Measurements from ENCODE around the gene FUT8.

Gene FUT8

DNA sequence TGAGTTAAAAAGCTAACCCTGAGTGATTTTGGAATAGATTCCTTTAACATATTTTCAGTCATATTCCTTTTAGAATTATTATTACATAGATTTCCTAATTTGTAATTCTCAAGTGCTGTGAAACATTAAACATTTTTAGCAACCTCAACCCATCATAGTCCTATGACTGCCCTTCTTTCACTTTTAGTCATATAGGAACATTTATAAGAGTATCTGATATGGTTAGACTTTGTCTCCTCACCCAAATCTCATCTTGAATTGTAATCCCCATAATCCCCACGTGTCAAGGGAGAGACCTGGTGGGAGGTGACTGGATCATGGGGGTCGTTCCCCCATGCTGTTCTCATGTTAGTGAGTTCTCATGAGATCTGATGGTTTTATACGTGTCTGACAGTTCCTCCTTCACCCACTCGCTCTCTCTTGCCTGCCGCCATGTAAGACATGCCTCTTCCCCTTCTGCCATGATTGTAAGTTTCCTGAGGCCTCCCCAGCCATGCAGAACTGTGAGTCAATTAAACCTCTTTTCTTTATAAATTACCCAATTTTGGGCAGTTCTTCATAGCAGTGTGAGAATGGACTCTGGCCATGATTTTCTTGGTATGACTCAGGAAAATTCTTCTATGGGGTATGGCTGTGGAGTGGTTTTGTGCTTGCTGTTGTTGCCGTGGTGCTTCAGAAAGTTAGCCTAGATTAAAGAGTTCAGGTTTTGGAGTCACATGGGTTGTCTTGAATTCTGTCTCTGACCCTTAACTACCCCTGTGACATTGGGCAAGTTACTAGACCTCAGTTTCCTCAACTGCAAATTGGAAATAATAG lies 83.9 kb downstream of the FUT8 start:
- no peak for DNase-seq

DNA sequence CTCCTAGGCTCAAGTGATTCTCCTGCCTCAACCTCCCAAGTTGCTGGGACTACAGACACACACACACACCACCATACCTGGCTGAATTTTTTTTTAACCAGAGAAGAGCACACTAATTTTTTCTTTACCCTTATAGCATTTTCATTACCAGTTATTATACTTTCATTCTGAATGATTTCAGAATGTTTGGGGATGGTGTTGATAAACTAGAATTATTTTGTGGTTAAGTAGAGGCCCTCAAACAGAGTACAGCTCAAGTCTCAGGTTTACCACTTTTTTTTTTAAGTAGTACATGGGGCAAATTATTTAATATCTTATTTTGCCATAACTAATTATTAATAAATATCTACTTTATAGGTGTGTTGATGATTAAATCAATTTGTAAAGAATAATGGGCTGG lies 86.6 kb downstream of the FUT8 start:
- no peak for DNase-seq

DNA sequence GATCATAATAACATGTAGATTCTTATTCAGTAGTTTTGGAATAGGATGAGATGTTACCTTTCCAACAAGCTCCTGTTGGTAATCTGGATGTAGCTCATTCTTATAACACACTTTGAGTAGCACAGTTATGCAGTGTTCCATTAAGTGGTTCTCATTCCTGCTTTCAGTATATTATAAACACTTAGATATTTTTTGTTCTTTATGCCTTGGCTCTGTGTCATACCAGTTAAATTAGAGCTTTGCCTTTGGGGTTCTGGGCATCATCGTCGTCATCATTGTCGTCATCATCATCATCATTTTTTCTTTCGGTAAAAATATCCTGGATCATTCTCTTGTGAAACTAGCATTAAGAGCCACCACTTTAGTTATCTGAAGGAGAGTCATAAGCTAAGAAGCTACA lies 87.5 kb downstream of the FUT8 start:
- DNase-seq: no peak

DNA sequence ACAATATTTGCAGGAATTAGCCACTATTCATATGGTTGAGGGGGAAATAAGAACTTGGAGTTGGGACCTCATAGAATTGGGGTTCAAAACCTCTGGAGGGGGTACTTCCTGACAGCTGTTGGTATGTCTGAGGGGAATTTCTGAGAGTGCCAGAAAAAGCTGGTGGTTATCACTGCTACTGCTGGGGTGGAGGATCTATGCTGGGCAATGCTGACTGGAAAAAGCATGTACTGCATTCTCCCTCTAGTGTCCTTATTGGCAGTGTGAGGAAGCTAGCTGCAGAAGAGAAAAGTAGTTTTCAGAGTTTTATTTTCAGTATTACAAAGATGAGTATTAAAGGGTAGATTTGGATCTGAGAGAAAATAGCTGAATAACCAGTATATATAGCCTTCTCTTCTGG lies 88.8 kb downstream of the FUT8 start:
- DNase-seq: no peak

DNA sequence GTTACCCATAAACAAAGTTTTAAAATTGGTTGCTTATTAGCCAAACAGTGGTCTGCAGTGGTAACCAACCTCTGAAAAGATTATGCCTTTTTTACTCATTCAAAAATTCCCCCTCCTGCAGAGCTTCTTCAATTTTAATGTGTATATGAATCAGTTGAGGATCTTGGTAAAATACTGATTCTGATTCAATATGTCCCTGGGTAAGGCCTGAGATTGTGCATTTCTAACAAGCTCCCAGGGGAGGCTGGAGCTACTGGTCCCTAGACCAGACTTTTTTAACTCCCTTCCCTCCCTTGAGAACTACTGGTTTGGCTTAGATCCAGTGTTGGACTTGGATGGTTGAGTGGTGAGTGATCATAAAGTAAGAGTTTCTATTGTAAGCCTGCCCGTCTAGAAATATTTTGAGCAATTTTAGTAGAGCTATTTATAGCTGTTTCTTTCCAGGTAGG lies 90.2 kb downstream of the FUT8 start:
- no peak for DNase-seq

DNA sequence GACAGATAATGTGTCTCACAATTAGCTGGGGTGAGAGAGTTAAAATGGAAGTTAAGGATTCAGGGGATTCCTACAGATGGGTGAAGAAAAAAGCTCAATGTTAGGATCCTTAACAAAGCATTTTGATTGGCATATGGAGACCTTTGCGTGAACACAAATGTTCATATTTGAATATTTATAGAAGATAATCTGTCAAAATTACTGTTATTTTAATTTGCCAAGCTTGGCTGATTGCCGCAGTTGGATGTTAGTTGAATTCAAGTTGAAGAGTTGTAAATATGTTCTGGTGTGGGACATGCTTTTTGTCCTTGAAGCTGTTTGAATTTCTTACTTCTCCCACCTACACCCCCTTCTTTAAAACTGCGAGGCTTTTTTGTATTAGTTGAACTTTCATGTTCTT lies 91.2 kb downstream of the FUT8 start:
- no peak for DNase-seq

DNA sequence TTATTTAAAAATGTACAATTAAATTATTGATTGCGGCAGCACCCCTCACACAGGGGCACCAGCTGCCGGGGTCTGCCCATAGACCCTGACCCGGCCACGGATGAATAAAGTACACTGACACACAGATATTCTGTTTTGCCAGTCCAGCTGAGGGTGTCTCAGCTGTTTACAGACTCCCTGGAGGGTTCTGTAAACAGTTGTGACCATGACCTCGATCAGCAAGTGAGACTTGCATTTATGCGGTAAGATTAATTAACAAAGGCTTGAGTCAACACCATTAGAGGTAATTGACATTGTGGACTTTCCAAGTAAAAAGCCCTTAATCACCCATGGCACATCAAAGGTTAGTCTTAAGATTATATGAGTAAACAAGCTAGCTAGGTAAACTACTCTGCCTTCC lies 94.3 kb downstream of the FUT8 start:
- DNase-seq: no peak

DNA sequence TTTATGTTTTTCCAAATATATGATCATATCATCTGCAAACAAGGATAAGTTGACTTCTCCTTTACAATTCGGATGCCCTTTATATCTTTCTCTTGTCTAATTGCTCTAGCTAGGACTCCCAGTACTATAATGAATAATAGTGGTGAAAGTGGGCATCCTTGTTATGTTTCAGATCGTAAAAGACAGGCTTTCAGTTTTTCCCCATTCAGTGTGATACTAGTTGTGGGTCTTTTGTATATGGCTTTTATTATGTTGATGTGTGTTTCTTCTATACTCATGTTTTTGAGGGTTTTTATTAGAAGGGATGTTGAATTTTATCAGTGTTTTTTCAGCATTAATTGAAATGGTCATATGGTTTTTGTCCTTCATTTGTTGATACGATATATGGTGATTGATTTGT lies 97.3 kb downstream of the FUT8 start:
- no peak for DNase-seq

DNA sequence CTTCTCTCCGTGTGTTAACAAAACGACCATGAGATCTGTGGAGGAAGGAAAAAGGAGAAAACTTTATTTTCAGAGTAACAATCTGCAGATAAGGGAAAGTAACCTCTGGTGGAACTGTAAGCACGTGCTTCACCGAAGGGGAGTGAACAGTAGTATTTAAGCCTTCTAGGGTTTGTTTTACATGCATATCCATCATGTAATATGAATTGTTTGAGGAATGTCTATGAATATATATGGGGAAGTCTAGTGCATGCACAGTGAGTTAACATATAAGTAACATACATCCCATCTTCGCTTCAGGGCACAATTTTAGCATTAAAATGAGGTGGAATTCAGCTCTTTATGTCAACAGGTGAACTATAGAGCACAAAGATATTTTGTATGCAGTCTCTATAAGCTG lies 101.1 kb downstream of the FUT8 start:
- no peak for DNase-seq

DNA sequence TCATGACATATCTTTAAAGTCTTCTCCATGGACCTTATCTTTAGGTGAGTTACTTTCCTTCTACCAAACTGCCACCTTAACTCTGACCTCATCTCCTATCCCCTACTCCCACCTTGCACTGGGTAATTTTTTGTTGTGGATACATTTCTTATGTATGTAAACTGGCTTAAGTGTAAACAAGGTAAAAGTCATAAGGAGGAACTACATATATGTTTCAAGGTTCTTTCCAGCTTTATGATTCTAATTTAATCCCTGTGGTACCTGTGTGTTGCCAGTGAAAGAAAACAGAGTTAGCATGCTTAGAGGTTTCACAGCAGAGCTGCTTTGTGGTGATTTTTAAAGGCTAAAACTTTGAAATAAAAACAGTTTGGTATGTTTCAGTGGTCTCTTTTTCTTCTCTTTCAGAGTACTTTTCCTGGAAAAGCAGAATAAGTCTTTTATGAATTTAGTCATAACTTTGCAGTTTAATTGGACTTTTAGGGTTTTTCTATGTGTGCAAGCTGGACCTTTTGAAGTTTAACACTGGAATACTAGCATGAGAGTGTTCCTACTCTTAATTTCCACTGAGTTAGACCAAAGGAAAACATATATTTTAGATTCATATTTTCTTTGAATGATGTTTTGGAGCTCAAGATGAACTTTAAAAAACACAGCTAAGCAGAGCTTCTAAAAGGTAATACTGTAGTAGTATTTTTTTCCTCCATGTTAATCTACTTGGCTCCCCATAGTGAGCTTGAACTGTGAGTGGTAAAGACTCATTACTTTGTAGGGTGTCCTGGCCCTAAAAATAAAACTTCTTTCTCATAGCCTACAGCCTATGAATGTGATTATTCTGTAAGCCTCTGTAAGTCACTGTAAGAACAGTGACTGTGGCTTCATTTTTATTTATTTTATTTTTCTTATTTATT lies 105.4 kb downstream of the FUT8 start:
- DNase-seq: no peak

DNA sequence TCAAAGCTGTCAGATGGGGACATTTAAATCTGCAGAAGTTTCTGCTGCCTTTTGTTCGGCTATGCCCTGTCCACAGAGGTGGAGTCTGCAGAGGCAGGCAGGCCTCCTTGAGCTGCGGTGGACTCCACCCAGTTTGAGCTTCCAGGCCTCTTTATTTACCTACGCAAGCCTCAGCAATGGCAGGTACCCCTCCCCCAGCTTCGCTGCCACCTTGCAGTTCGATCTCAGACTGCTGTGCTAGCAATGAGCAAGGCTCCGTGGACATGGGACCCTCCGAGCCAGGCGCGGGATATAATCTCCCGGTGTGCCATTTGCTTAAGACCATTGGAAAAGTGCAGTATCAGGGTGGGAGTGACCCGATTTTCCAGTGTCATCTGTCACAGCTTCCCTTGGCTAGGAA lies 115.5 kb downstream of the FUT8 start:
- no peak for DNase-seq

DNA sequence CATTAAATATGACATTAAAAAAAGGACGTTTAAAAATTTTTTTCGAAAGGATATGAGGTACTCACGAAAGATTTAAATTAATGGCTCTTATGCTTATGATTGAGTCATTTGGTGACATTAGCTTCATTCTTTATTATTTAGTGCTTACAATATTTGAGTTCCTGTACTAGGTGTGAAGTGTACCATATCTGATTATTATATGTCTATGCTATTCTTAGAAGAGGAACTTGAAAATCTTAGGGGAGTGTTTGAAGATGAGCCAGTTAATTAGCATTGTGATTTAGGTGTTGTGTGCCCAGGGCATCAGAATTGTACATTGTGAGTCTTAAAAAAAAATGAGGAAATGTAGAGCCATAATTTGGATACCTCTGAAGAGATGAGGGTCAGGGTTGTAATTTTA lies 118.6 kb downstream of the FUT8 start:
- DNase-seq: no peak

DNA sequence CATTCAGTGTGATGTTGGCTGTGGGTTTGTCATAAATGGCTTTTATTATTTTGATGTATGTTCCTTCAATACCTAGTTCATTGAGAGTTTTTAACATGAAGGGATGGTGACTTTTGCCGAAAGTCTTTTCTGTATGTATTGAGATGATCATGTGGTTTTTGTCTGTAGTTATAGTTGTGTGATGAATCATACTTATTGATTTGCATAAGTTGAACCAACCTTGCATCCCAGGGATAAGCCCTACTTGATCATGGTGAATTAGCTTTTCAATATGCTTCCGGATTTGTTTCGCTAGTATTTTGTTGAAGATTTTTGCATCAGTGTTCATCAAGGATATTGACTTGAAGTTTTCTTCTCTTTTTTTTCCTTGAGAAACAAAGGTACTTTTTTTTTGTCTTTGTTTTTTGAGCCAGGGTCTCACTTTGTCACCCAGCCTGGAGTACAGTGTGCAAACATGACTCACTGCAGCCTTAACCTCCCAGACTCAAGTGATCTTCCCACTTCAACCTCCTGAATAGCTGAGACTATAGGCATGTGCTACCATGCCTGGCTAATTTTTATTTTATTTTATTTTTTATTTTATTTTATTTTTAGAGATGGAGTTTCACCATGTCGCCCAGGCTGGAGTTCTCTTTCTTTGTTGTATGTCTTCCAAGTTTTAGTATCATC lies 121.3 kb downstream of the FUT8 start:
- no peak for DNase-seq

DNA sequence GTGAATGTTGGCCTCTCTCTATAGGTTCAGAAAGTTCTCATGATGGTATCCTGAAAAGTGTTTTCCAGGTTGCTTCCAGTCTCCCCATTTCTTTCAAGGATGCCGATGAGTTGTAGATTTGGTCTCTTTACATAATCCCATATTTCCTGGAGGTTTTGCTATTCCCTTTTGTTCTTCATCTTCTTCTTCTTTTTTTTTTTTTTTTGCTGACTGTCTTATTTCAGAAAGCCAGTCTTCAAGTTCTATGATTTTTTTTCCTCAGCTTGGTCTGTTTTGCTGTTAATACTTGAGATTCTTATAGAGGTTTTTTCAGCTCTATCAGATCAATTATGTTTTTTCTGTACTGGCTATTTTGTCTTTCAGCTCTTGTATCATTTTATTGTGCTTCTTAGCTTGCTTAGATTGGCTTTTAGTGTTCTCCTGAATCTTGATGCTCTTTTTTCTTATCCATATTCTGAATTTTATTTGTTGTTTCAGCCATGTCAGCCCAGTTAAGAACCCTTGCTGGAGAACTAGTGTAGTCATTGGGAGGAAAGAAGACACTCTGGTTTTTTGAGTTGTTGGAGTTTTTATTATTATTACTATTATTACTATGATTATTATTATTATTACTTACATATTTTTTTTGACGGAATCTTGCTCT lies 124.4 kb downstream of the FUT8 start:
- DNase-seq: no peak

DNA sequence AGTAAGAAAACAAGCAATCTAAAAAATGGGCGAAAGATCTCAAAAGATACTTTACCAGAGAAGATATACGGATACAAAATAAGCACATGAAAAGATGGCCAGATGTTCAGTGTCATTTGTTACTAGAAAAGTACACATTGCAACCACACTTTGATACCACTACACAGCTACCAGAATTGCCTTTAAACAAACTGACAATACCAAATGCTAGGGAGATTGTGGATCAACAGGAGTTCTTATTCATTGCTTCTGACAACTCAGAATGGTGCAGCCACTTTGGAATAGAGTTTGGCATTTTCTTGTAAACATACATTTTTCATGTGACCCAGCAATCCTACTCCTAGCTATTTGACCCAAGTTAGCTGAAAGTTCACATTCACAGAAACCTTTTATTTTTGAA lies 136.3 kb downstream of the FUT8 start:
- no peak for DNase-seq

DNA sequence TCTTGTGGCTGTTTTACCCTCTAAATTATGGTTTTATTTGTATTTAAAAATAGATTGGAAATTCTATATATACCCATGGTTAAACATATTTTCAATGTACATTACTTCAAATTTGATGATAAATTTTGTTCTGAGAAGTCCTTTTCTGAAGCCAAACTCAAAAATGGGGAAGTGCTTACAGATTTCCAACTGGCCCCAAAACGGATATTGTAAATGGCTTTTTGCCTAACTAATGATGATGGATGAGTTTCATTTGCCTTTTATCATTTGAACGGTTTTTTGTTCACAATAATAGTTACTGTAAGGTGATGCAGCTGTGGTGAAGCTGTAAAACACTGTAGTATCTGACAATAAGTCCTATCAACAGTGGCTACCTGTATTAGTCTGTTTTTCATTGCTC lies 136.9 kb downstream of the FUT8 start:
- no peak for DNase-seq

DNA sequence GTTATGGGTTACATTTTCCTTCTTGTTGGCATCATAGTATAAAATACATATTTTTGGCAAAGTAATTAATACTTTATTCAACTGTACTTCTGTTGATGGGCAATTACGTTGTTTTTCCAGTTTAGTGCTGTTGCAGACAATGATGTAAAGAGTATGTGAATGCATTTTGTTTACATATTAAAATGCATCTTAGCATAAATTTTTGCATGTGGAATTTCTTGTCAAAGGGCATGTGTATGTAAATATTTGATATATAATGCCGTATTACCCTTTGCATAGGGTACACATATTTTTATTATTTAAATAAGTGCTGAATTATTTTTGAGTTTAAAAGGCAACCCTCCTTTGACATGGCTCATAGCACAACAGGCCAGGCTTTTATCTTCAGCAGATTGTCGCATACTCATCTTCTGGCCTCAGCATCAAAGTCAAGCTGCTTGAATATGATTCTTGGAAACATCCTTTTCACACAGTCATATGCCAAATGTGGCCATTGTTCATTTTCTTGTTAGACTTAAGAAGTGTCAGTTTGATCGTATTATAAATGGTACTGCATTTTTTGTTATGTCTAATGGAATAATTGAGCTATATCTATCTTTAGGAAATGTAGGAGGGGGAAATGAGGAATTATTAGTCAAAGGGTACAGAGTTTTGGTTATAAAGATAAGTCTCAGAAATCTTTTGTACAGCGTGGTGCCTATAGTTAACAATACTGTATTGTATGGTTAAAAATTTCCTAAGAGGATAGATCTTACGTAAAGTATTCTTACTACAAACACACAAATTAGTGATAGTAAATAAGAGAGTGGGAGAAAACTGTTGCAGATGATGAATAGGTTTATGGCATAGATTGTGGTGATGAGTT lies 138.5 kb downstream of the FUT8 start:
- no peak for DNase-seq

DNA sequence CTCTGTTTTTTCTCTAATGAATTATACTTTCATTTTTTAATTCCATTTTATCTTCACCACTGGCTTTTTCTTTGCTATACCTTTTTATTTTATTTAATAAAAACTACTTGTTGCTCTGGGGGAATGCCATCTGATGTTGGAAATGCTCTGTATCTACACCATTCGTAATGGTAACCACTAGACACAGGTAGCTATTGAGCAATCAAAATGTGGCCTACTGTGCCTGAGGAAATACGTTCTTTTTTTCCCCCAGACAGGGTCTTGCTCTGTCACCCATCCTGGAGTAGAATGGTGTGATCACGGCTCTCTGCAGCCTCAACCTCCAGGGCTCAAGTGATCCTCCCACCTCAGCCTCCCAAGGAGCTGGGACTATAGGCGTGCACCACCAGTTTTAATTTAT lies 140.2 kb downstream of the FUT8 start:
- DNase-seq: no peak

DNA sequence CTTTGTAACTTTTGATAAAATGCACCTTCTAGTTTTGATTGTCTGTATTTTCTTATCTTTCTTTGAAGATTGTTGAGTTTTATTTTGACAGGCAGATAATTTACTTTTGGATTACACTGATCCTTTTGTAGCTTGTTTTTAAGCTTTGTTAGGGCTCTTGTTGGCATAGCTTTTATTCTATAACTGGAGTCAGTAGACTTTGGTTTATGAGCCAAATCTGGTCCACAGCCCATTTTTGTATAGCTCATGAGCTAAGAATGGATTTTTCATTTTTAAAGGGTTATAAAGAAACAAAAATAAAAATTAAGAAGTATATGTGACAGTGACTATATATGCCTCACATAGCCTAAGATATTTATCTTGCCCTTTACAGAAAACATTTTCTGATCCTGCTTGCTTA lies 142.3 kb downstream of the FUT8 start:
- DNase-seq: no peak

DNA sequence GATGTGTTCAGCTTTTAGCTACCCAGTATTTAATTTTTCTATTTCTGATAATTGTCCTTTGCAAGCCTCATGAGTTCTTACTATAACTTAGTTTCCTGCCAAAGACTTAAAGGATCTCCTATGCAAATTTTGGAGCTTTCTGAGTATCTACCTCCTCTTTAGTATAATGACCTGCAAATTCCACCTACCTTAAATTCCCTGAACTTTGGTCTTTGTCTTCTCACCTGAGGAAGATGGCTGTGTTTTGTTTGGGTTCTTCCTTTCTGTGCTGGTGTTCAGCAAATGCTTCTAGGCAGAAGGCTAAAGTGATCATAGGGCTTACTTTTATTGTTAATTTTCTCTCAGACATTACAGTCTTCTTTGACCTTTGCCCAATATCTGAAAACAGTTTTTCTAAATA lies 142.8 kb downstream of the FUT8 start:
- no peak for DNase-seq

DNA sequence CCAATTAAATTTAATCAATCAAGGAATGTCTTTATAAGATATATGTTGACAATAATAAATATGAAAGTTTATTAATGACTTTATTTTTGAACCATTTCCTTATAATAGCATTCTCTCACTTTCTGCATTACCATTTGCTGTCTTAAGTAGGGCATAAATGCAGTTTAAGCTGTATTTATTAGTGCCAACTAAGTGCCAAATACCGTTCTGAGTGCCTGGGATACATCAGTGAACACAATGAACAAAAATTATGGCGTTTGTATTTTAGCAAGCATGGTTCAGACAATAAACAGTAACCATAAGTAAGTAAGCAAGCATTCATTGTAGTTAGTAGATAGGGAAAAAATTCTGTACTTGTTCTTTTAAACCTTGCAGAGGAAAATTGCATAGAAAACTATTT lies 145.8 kb downstream of the FUT8 start:
- no peak for DNase-seq
